ENCODE results near the gene TOE1.

The TOE1 gene

GRCh38 chr1:45319761-45320160 is 20.2 kb upstream of the TOE1 start:
- TF ChIP-seq CTCF (IDR thresholded peaks at IDR 0.05) = no peak

- TF ChIP-seq CTCF (IDR thresholded peaks at IDR 0.05) = no peak
Measured at GRCh38 chr1:45321444-45321843, 18.5 kb upstream of the TOE1 start.

GRCh38 chr1:45322486-45323040 is 17.4 kb upstream of the TOE1 start:
- no peak for TF ChIP-seq CTCF (IDR thresholded peaks at IDR 0.05)

GRCh38 chr1:45325851-45326506 is 14.0 kb upstream of the TOE1 start:
- no peak for TF ChIP-seq CTCF (IDR thresholded peaks at IDR 0.05)

GRCh38 chr1:45326627-45327623 is 13.0 kb upstream of the TOE1 start, which contains the start of gene HPDL:
Gene HPDL, plus strand, starts transcription at chr1:45326895. Its CDS starts 254 bp downstream, at chr1:45327149.
- no peak for TF ChIP-seq CTCF (IDR thresholded peaks at IDR 0.05)

- no peak for TF ChIP-seq CTCF (IDR thresholded peaks at IDR 0.05)
Measured at GRCh38 chr1:45327644-45328515, 12.1 kb upstream of the TOE1 start.

- no peak for TF ChIP-seq CTCF (IDR thresholded peaks at IDR 0.05)
Measured at GRCh38 chr1:45328680-45329079, 11.3 kb upstream of the TOE1 start.
